ENCODE data around the gene DEK. TPM values are rescaled to one million over a fixed set of nuclear protein-coding genes. Genes with fewer than 3 reads are reported as not detected.

The DEK gene
- total RNA-seq, 2 donors from 2014 or later, result 72.6 to 130 TPM

- Histone ChIP-seq H3K27me3 (replicated peaks; ENCODE audit: insufficient read depth) (no peaks in the 10 kb centered on the region), H3K4me3 (no peak overlapping the region), H3K9me3 (no peaks in the 10 kb centered on the region), H3K36me3 (peaks cover 8% of the 10 kb centered on the region), H3K4me1 (ENCODE audit: control insufficient read depth in 1 of 2, low read depth in 2 of 2) (peaks cover 17 to 24% of the 10 kb centered on the region in 2 donors), H3K27ac (no peak overlapping the region)
- no peak for ATAC-seq (ENCODE audit: insufficient number of reproducible peaks, low FRiP score, low read depth)
- DNase-seq (ENCODE audit: low spot score), result no peak
- TF ChIP-seq, protein P1, sequence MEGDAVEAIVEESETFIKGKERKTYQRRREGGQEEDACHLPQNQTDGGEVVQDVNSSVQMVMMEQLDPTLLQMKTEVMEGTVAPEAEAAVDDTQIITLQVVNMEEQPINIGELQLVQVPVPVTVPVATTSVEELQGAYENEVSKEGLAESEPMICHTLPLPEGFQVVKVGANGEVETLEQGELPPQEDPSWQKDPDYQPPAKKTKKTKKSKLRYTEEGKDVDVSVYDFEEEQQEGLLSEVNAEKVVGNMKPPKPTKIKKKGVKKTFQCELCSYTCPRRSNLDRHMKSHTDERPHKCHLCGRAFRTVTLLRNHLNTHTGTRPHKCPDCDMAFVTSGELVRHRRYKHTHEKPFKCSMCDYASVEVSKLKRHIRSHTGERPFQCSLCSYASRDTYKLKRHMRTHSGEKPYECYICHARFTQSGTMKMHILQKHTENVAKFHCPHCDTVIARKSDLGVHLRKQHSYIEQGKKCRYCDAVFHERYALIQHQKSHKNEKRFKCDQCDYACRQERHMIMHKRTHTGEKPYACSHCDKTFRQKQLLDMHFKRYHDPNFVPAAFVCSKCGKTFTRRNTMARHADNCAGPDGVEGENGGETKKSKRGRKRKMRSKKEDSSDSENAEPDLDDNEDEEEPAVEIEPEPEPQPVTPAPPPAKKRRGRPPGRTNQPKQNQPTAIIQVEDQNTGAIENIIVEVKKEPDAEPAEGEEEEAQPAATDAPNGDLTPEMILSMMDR (IDR thresholded peaks at IDR 0.05), result no peak
Measured at GRCh38 chr6:18261877-18262276, 2.5 kb downstream of the DEK start.

- peaks cover 16% of the 10 kb centered on the region for H3K36me3 ChIP-seq
- DNase-seq (ENCODE audit: low spot score) (no peak), ATAC-seq (ENCODE audit: insufficient number of reproducible peaks, low FRiP score, low read depth) (no peak)
- TF ChIP-seq, protein P1 (IDR thresholded peaks at IDR 0.05), result no peak
- no peak overlapping the region for H3K4me3 ChIP-seq
- H3K27me3 ChIP-seq (replicated peaks; ENCODE audit: insufficient read depth), result no peaks in the 10 kb centered on the region
- H3K4me1 ChIP-seq (ENCODE audit: control insufficient read depth in 1 of 2, low read depth in 2 of 2), result peaks cover 17 to 24% of the 10 kb centered on the region in 2 donors
- H3K9me3 ChIP-seq, result no peaks in the 10 kb centered on the region
- no peak overlapping the region for H3K27ac ChIP-seq
Measured at GRCh38 chr6:18260448-18261106, 3.8 kb downstream of the DEK start.

DNA sequence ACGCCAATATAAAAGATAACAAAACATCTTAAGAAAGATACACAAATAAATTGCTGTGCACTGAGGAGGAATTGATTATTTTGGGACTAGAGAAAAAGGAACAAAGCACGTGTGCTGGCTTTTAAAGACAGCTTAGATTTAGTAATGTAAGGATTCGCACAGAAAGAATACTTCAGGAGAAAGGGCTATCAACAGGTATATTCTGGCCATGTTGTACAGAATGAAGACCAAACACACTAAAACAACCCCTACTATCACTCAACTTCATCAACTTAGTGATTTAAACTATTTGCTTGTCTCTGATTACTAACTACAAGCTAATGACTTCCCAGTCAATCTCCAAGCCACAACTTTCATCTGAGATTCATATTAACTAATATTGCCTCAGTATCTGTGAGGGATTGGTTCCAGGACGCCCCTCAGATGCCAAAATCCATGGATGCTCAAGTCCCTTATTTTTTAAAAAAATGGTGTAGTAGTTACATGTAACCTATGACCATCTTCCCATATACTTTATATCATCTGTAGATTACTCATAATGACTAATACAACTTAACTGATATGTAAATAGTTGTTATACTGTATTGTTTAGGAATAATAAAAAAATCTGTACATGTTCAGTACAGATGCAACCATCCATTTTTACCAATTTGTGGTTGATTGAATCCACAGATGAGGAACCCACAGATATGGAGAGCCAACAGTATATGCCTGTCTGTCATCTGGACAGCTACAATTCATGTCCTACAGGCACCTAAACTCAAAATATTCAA is 4.5 kb downstream of the DEK start:
- DNase-seq (ENCODE audit: low spot score) (no peak), ATAC-seq (ENCODE audit: insufficient number of reproducible peaks, low FRiP score, low read depth) (no peak)
- H3K4me3 ChIP-seq, result no peak overlapping the region
- peaks cover 20% of the 10 kb centered on the region for H3K36me3 ChIP-seq
- TF ChIP-seq, protein P1 (IDR thresholded peaks at IDR 0.05), result no peak
- H3K27me3 ChIP-seq (replicated peaks; ENCODE audit: insufficient read depth), result no peaks in the 10 kb centered on the region
- H3K4me1 ChIP-seq (ENCODE audit: control insufficient read depth in 1 of 2, low read depth in 2 of 2), result peaks cover 17 to 24% of the 10 kb centered on the region in 2 donors
- no peak overlapping the region for H3K27ac ChIP-seq
- H3K9me3 ChIP-seq, result no peaks in the 10 kb centered on the region

DNA sequence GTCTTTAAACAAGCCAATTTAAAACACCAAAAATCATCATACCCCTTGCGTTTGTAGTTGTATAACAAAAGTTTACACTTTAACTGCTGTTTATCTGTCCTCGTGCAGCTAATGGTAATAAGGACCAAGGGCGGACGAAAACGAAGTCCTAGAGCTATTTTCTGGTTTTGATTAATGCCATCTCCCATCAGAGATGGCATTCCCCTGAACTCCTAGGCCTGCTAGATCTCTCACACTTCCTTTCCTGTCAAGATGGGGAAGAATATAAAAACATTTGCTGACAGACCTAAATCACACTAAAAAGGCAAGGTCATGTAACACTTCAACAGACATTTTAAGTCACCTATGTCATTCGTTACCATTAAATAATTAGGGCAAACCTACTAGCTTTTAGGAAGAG is 9.5 kb downstream of the DEK start:
- DNase-seq (ENCODE audit: low spot score), result no peak
- H3K27ac ChIP-seq, result no peak overlapping the region
- no peak overlapping the region for H3K4me3 ChIP-seq
- no peaks in the 10 kb centered on the region for H3K27me3 ChIP-seq (replicated peaks; ENCODE audit: insufficient read depth)
- H3K4me1 ChIP-seq (ENCODE audit: control insufficient read depth in 1 of 2, low read depth in 2 of 2), result peaks cover 0 to 3% of the 10 kb centered on the region in 2 donors
- no peaks in the 10 kb centered on the region for H3K9me3 ChIP-seq
- TF ChIP-seq, protein P1 (IDR thresholded peaks at IDR 0.05), result no peak
- H3K36me3 ChIP-seq, result peaks cover 20% of the 10 kb centered on the region
- no peak for ATAC-seq (ENCODE audit: insufficient number of reproducible peaks, low FRiP score, low read depth)

DNA sequence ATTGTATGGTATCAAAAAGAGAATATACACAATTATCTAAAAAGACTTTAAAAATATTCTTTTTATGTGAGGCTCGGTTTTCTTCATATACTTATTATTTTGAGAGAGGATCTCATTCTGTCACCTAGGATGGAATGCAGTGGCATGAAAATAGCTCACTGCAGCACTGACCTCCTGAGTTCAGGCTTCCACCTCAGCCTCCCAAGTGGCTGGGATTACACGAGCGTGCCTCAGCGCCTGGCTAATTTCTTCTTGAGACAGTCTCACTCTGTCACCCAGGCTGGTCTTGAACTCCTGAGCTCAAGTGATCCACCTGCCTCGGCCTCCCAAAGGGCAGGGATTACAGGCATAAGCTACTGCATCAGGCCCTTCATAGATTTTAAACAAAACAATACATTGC is 10.7 kb downstream of the DEK start:
- Histone ChIP-seq H3K36me3 (peaks cover 20% of the 10 kb centered on the region), H3K4me3 (no peak overlapping the region), H3K9me3 (no peaks in the 10 kb centered on the region), H3K27me3 (replicated peaks; ENCODE audit: insufficient read depth) (no peaks in the 10 kb centered on the region), H3K4me1 (ENCODE audit: control insufficient read depth in 1 of 2, low read depth in 2 of 2) (no peaks in the 10 kb centered on the region), H3K27ac (no peak overlapping the region)
- ATAC-seq (ENCODE audit: insufficient number of reproducible peaks, low FRiP score, low read depth) (no peak), DNase-seq (ENCODE audit: low spot score) (no peak)
- TF ChIP-seq, protein P1 (IDR thresholded peaks at IDR 0.05), result no peak

Measured in thoracic aorta (tissue), 2 donors.